Stimulated activated CD4-positive, alpha-beta T cell treated with anti-CD3 and anti-CD28 coated beads, Interleukin-2, amount 100 ng/mL, for 24 hours (primary cell): Measurements from ENCODE around the gene PBRM1.

Experiments
- DNase-seq, 2 donors: peaks; one replicate each; pipeline ENCODE4 v3.0.0-alpha.2; 2020

The PBRM1 gene

GRCh38 chr3:52502808-52503350 is 182.8 kb downstream of the PBRM1 start:
- no peak for DNase-seq

- no peak for DNase-seq
These were observed 183.7 kb downstream of the PBRM1 start for GRCh38 chr3:52502001-52502400.

- DNase-seq, result no peak
These were observed 184.7 kb downstream of the PBRM1 start for GRCh38 chr3:52501046-52501445.

GRCh38 chr3:52498137-52499054 is 187.3 kb downstream of the PBRM1 start:
- DNase-seq, result no peak

GRCh38 chr3:52495777-52496602 is 189.7 kb downstream of the PBRM1 start:
- no peak for DNase-seq
